ENCODE results near the gene TBRG4. TPM values are rescaled to one million over a fixed set of nuclear protein-coding genes. Genes with fewer than 3 reads are reported as not detected.
"Not testable (repeated sequence)": the region's sequence is repeated elsewhere in the genome, so short reads cannot be mapped to it uniquely, and the experiment has no call there.

The TBRG4 gene
- total RNA-seq (2014; rRNA removed; shearing (Covaris generic); ENCODE audit: low replicate concordance) = 139 and 165 TPM in 2 replicates

- in situ Hi-C loops (cut with HindIII; ENCODE audit: low pct_unique_long_range_greater_than_20kb, low sequenced_read_pairs) = no loop called here
Observed at GRCh38 chr7:45111298-45112223, at the start of gene TBRG4. TBRG4 (minus strand) TSS chr7:45111697; CDS start chr7:45109237, 2,460 bp downstream.

GRCh38 chr7:45161138-45161537, 49.6 kb upstream of the TBRG4 start:
- in situ Hi-C loops (cut with HindIII; ENCODE audit: low pct_unique_long_range_greater_than_20kb, low sequenced_read_pairs) = no loop called here

More at GRCh38 chr7:45111298-45112223, at the start of gene TBRG4:
- peak; percentile 97 for DNase-seq (ENCODE audit: low read depth)

GRCh38 chr7:45160417-45160881, 49.0 kb upstream of the TBRG4 start:
- in situ Hi-C loops (cut with HindIII; ENCODE audit: low pct_unique_long_range_greater_than_20kb, low sequenced_read_pairs) = no loop called here
- no peak for DNase-seq (ENCODE audit: low read depth)

More at GRCh38 chr7:45161138-45161537, 49.6 kb upstream of the TBRG4 start:
- no peak for DNase-seq (ENCODE audit: low read depth)

DNA sequence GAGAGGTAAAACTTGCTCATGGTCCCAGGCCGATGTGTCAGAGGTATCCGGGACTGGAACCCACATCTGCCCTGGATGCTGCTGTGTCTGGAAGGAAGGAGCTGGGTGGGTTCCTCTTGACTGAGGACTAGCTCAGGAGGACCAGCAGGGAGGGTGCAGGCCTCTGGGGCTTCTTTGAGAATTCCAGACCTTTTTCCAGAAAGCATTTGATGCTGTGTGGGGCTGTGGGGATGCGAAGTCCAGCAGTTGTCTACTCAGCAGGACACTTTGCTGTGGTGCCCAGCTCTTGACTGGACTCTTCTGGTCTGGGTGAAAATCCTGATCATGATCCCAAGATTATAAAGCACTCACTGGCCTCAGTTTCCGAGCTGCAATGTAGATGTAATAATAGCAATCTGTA, 47.8 kb upstream of the TBRG4 start:
- DNase-seq (ENCODE audit: low read depth) = no peak
- in situ Hi-C loops (cut with HindIII; ENCODE audit: low pct_unique_long_range_greater_than_20kb, low sequenced_read_pairs) = no loop called here

DNA sequence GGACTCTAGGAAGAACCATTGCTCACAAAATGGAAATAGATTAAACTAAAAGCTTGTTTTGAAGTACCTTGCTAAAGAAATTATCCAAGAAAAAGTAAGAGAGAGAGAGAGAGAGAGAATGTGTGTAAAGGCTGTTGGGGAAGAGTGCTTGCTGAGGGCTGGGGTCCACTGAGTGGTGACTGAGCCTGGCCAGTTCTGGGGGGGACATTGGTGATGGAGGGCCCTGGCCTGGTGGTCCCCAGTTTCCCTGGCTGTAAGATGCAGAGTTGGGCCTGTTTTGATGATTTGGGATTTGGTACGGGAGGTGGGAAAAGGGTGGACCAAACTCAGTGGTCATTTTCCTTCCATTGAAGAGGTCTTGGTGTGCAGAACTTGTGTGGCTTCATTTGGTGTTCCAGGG, 47.0 kb upstream of the TBRG4 start:
- no peak for DNase-seq (ENCODE audit: low read depth)
- in situ Hi-C loops (cut with HindIII; ENCODE audit: low pct_unique_long_range_greater_than_20kb, low sequenced_read_pairs) = no loop called here

DNA sequence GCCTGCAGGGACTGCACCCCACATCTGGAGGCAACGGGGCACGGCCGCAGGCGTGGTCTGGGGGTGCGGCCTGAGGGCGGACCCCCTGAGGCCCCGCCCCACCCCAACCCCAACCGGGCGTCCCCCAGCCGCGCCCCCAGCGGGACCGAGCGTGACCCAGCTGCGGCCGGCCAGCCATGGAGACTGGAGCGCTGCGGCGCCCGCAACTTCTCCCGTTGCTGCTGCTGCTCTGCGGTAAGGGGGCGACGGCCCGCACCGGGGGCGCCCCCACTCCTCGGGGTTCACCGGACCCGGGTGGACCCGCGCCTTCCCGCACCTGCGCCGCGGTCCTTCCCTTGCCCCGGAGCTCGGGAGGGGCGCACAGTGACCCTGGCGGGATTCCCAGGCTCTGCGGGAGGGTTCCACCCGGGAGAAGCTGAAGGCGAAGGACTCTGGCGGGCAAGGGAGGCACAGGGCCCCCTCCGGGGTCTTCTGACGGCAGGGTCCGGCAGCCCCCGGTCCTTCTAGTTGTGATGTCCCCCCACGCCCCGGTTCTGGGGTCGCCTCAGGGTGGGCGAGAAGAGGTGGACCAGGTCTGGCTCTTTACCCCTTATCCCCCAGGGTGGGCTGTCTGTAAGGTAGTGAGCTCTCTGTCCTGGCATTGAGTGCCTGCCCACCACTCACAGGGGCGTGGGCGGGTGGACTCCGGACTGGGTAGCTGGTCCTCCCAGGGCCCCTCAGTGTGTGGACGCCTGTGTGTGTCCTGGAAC, 46.3 kb upstream of the TBRG4 start, which contains the start of gene RAMP3:
TSS of gene RAMP3 (plus strand) at position 139 of the 749 bp plus-strand sequence. CDS start at position 177, 38 bp downstream.
- in situ Hi-C loops (cut with HindIII; ENCODE audit: low pct_unique_long_range_greater_than_20kb, low sequenced_read_pairs) = no loop called here

DNA sequence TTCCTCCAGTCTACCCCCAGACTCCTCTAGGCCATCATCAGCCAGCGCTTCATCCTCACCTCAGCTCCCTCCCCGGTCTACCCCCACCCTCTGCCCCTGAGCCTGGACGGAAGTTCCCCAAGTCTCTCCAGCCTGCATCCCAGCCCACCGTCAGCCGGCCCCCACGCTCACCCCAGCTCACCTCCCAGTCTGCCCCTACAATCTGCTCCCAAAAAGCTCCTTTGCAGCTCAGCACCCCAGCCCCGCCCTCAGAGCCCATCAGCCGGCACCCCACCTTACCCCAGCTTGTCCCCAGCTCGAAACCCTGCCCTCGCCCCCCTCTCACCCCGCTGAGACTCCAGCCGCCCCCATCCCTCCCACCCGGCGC, 45.8 kb upstream of the TBRG4 start:
- in situ Hi-C loops (cut with HindIII; ENCODE audit: low pct_unique_long_range_greater_than_20kb, low sequenced_read_pairs) = no loop called here
- DNase-seq (ENCODE audit: low read depth) = no peak

More for the DNA sequence above, 46.3 kb upstream of the TBRG4 start, which contains the start of gene RAMP3:
- DNase-seq (ENCODE audit: low read depth) = no peak

DNA sequence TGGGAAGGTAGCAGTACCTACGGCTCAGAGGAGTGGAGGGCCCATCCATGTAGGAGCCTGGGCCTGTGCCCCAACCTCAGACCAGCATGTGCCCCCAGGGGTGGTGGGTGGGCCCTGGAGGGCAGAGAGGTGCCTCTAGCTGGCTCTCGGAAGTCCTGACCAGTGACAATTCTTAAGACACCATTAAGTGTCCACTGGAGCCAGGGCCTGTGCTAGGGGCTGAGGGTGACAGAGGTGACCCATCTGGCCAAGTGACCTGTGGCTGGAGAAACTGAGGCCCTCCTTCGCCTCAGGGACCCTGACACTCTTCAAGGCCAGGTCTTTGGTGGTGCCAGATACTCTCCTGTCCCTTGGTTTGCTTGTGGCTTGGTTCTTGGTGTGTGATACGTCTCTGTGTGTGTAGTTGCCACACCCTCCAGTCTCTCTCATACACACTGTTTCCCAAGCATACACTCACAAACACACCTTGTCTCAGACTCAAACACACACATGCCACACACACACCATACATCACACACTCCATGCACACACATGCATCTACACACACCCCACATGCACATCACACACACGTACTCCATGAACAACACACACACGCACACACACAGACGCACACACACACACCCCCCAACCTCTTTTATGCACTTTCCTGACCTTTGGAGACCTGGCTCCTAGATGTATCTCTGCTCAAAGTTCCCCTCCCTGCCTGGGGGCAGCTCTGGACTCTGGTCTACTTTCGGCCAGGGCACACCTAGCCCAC, 45.2 kb upstream of the TBRG4 start:
- in situ Hi-C loops (cut with HindIII; ENCODE audit: low pct_unique_long_range_greater_than_20kb, low sequenced_read_pairs) = no loop called here
- DNase-seq (ENCODE audit: low read depth) = no peak

- no peak for DNase-seq (ENCODE audit: low read depth)
- in situ Hi-C loops (cut with HindIII; ENCODE audit: low pct_unique_long_range_greater_than_20kb, low sequenced_read_pairs) = no loop called here
Observed at GRCh38 chr7:45155941-45156340, 44.4 kb upstream of the TBRG4 start.

DNA sequence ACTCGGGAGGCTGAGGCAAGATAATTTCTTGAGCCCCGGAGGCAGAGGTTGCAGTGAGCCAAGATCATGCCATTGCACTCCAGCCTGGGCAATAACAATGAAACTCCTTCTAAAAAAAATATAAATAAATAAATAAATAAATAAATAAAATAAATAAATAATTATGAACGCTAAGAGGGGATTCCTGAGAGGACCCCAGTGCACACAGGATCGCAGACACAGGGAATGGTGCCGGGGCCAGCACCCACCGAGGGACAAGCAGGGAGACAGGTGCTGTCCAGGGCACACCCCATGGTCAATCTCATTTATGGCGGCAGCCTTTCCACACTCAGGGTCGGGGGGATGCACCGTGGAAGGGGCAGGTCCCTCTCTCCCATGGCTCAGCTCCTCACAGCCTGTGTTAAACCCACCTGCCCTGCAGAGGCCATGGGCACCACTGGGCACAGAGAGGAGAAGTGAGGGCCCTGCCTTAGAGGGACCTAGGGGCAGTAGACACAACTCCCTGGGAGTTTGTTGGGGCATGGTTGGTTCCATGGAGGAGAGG, 43.9 kb upstream of the TBRG4 start:
- in situ Hi-C loops (cut with HindIII; ENCODE audit: low pct_unique_long_range_greater_than_20kb, low sequenced_read_pairs) = no loop called here
- no peak for DNase-seq (ENCODE audit: low read depth)

DNA sequence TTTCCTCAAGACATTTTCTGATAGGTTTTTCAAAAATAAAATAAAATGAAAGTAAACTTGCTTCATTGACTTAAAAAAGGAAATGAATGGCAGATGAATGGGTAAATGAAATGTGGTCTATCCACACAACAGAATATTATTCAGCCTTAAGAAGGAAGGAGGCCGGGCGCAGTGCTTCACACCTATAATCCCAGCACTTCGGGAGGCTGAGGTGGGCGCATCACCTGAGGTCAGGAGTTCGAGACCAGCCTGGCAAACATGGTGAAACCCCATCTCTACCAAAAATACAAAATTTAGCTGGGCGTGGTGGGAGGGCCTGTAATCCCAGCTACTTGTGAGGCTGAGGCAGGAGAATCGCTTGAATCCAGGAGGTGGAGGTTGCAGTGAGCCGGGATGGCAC, 42.4 kb upstream of the TBRG4 start:
- in situ Hi-C loops (cut with HindIII; ENCODE audit: low pct_unique_long_range_greater_than_20kb, low sequenced_read_pairs); DNase-seq (ENCODE audit: low read depth): not testable (repeated sequence)

- in situ Hi-C loops (cut with HindIII; ENCODE audit: low pct_unique_long_range_greater_than_20kb, low sequenced_read_pairs) = no loop called here
- DNase-seq (ENCODE audit: low read depth) = no peak
Observed at GRCh38 chr7:45153233-45153632, 41.7 kb upstream of the TBRG4 start.

- in situ Hi-C loops (cut with HindIII; ENCODE audit: low pct_unique_long_range_greater_than_20kb, low sequenced_read_pairs) = no loop called here
Observed at GRCh38 chr7:45151967-45152366, 40.5 kb upstream of the TBRG4 start.

DNA sequence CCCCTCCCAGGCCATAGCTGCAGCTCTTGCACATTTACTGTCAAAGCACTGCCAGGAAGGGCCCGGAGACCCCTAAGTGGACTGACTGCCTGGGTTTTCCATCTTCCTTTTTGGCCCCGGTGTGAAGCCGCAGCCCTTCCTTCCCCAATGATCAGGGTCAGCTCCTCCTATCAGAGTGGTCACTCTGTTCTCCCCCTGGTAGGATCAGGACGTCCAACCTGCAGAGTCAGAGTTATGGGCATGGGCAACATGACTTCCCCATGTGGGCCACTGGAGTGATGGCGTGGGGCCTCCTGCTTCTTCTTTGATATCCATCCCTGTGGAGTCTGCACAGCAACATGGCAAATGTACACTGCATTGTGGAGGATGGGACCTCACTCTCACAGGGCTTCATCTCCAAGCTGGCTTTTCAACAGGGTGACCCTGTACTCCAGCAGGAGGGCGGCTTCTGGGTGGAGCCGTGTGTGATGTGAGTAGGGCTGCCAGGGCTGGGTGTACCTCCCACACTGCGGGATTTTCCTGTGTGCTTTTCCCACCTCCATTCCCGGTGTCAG, 39.7 kb upstream of the TBRG4 start:
- no peak for DNase-seq (ENCODE audit: low read depth)
- in situ Hi-C loops (cut with HindIII; ENCODE audit: low pct_unique_long_range_greater_than_20kb, low sequenced_read_pairs) = no loop called here

More at GRCh38 chr7:45151967-45152366, 40.5 kb upstream of the TBRG4 start:
- DNase-seq (ENCODE audit: low read depth) = no peak

DNA sequence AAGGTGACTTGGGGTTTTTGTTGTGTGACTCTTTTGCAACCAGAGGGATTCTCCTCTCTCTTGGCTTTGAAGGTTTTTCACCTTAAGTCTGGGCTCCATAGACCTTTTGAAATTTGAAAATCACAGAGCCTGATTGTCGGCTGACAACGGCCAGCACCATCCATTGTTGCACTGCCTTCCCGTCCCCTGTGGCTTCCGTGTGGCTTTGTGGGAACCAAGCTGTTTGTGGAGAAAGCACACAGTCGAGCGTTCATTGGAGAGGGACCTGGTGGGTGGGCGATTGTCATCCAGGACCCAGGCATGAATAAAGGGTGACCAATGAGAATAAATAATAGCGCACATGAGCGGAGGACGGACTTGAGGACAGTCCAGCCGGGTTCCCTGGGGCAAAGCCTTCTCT, 38.7 kb upstream of the TBRG4 start:
- in situ Hi-C loops (cut with HindIII; ENCODE audit: low pct_unique_long_range_greater_than_20kb, low sequenced_read_pairs) = no loop called here
- no peak for DNase-seq (ENCODE audit: low read depth)

DNA sequence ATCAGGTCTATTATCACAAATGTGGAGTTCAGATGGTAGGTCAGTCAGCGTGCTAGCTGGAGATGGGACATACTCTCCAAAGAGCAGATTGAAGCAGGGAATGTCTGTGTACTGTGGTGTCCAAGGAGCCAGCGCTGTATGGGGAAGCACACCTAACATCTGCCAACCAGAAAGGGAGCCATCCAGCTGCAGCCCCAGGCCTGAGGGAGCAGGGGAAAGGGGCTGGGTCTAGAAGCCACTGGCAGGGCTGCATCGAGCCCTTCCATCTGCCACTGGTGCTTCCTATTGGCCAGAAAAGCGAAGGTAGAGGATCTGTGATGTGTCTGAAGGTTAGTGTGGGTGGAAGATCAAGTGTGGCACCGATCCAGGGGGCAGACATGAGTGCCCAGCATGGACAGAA, 38.1 kb upstream of the TBRG4 start:
- no peak for DNase-seq (ENCODE audit: low read depth)
- in situ Hi-C loops (cut with HindIII; ENCODE audit: low pct_unique_long_range_greater_than_20kb, low sequenced_read_pairs) = no loop called here

DNA sequence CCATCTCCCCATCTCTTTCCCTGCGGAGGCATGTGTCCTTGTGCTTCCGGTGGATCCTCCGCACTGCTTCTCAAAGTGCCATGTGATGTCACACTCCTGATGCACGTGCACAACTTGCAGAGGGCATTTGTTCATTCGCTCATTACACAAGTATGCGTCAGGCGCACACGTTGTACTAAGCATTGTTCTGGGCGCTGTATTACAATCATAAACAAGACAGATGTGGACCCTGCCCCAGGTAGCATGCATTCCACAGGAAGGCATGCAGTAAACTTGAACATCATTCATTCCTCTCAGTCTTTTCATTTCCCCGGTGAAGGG, 37.1 kb upstream of the TBRG4 start:
- in situ Hi-C loops (cut with HindIII; ENCODE audit: low pct_unique_long_range_greater_than_20kb, low sequenced_read_pairs) = no loop called here
- no peak for DNase-seq (ENCODE audit: low read depth)

Measured in Caki2 (cell line).